ENCODE measurements around the gene KREMEN1.
"Not testable (repeated sequence)": the region's sequence is repeated elsewhere in the genome, so short reads cannot be mapped to it uniquely, and the experiment has no call there.

Gene KREMEN1

DNA sequence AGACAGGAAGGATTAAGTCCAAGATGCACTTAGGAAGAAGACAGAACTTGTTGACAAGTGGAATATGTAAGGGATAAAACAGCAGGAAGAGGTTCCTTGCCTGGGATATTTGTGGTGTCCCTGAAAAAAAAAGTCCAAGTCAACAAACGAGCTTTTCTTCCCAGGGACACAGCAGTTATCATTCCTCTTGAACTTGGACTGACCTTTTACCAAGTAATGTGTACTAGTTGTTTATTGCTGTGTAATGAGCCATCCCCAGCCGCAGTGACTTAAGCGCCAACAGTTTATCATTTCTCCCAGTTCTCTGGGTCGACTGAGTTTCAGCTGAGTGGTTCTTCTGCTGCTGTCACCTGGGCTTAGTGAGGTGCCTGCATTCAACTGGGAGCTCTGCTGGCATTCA is 37.0 kb downstream of the KREMEN1 start:
- no peak for DNase-seq

DNA sequence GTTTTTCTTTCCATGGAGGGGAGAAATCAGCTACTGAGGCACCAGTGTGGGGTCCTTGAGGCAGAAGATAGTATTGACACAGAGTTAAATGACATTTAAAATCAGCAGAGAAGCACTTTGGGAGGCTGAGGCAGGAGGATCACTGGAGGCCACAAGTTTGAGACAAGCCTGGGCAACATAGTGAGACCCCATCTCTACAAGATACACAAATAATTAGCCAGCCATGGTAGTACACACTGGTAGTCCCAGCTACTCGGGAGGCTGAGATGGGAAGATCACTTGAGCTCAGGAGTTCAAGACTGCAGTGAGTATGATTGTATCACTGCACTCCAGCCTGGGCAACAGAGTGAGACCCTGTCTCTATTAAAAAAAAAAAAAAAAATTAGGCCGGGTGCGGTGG is 38.1 kb downstream of the KREMEN1 start:
- no peak for DNase-seq

GRCh38 chr22:29112121-29112520 is 39.3 kb downstream of the KREMEN1 start:
- no peak for DNase-seq

- DNase-seq = no peak
Observed at GRCh38 chr22:29112681-29113080, 39.8 kb downstream of the KREMEN1 start.

GRCh38 chr22:29113319-29113718 is 40.5 kb downstream of the KREMEN1 start:
- DNase-seq = no peak

- no peak for DNase-seq
Observed at GRCh38 chr22:29114392-29114791, 41.6 kb downstream of the KREMEN1 start.

DNA sequence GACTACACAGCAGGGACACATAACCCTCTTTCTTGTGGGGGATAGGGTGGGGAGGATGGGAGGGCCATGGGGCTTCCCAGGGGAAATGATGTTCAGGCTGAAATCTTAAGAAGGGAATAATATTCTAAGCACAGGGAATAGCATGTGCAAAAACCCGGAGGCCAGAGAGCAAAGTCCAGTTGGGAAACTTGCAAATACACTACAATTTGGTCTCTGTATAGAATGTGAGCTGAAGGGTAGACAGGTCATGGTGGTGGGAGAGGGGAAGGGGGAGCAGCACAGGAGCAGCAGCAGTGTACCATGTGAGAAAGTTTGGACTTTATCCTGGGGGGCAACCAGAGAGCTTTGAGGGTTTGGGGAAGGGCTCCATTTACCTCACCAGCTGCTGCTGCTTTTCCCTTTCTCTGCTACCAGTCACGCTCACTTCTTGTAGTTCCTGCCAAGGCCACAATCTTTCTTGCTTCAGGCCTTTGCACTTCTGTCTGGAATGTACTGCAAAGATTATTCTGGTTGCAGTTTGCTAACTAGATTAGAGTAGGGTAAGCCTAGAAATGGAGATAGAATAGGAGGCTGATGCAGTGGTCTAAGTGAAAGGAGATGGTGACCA is 43.0 kb downstream of the KREMEN1 start:
- no peak for DNase-seq

GRCh38 chr22:29116397-29117123 is 43.7 kb downstream of the KREMEN1 start:
- DNase-seq = no peak

DNA sequence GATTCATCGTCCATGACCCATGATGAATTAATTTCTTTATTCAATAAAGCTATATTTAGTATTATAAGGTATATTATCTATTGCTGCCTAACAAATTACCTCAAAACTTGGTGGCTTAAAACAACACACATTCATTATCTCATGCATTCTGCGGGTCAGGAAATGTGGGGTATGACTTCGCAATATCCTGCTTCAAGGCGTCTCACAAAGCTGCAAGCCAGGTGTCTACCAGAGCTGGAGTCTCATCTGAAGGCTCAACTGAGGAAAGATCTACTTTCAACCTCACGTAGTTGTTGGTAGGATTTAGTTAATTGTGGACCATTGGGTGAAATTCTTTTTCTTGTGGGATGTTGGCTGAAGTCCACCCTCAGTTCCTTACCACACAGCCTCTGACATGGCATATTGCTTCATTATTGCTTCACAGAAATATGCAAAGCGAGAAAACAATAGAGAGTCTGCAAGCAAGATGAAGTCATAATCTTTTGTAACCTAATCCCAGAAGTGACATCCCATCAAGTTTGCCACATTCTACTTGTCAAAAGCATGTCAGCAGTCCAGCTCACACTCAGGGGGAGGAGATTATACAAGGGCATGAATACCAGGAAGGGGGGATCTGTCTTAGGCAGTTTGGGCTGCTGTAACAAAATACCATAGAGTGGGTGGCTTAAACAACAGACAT is 45.1 kb downstream of the KREMEN1 start:
- DNase-seq = no peak

- DNase-seq = not testable (repeated sequence)
Observed at GRCh38 chr22:29120098-29120912, 47.5 kb downstream of the KREMEN1 start.

- no peak for DNase-seq
Observed at GRCh38 chr22:29121124-29121523, 48.3 kb downstream of the KREMEN1 start.

- DNase-seq = no peak
Observed at GRCh38 chr22:29122041-29122440, 49.2 kb downstream of the KREMEN1 start.

DNA sequence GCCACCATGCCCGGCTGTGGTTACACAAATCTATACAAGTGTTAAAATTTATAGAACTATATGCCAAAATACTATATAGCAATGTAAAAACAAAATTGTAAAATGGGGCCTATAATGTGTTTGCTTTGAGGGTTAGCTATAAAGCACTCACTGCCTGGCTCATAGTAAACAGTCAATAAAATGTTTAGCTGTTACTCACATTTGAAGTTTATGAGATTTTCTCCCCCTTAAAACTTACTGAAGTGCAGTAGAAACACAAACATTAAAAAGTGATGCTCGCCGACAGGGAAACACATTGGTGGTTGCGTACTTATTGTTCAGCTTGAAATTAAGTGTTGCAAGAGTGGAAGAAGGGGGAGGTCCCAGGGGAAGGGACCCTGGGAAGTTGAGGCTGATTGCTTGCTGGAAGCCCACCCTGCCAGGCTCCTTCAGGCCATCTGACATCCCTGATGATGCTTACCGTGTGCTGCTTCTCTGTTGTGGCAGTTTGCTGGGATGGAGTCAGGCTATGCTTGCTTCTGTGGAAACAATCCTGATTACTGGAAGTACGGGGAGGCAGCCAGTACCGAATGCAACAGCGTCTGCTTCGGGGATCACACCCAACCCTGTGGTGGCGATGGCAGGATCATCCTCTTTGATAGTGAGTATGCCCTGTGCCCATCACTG is 52.1 kb downstream of the KREMEN1 start:
- no peak for DNase-seq

DNA sequence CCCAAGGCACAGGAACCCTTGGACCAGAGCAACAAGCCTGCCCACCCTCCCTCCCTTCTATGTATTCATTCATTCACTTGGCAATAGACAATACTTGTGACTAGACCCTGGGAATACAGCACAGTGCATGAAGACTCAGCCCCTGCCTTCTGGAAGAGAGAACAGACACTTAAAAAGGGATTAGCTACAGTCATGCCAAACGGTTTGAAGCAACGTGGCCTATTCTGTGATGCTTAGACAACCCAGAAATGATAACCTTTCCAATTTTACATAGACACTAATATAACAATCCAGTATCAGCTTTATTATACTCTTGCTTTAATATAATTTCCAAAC is 52.6 kb downstream of the KREMEN1 start:
- DNase-seq = no peak

- no peak for DNase-seq
Observed at GRCh38 chr22:29125844-29126243, 53.0 kb downstream of the KREMEN1 start.

- DNase-seq = no peak
Observed at GRCh38 chr22:29126670-29127395, 54.0 kb downstream of the KREMEN1 start.

- no peak for DNase-seq
Observed at GRCh38 chr22:29128891-29129807, 56.3 kb downstream of the KREMEN1 start.

DNA sequence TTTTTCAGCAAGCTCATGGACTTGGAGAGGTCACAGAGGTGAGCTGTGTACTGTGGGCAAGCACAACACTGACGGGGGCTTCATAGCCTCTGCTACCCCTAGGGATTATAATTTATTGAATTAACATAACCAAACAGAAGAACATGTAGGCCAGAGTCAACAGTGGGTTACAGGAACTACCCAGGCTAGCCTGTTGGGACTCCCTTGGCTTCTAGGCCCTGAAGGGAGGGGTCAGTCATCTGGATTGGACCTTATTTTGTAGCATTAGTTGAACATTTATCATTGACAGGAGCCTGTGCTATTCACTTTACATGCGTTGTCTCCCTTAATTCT is 56.9 kb downstream of the KREMEN1 start:
- no peak for DNase-seq

DNA sequence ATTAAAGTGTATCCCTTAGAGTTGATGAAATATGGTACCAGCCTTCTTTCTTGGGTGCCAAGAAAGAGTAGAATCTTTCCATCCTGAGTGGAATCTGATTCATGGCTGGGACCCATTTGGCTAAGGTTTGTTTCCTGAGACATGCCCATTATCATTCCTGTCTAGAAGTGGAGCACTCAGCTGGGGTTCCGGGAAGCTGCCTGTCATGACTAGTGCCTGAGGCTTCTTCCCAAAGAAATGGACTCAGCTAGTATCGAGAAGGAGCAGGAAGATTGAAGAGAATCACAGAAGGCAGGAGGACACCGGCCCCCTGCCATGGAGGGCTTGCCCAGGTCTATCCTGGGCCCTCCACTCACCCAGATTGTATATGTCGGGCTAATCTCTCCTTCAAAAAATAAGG is 57.6 kb downstream of the KREMEN1 start:
- no peak for DNase-seq

- DNase-seq = no peak
Observed at GRCh38 chr22:29133603-29134133, 60.8 kb downstream of the KREMEN1 start.

DNA sequence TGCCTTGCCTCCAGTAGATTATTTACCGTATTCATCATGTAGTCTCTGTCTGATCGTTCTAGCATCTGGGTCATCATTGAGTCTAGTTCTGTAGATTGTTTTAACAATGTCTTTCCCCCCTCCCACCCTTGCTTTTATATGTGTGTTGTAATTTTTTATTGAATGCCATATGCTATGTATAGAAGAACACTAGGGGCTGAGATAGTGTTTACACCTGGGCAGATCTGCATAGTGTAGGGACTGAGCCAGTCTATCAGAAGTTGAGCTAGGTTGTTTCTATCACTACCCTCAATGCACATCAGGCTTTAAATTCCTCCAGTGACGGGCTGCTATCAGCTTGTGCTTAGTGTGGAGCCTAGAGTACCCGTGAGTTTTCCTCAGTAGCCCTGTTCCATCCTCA is 61.6 kb downstream of the KREMEN1 start:
- DNase-seq = no peak
